Measurements from ENCODE around the gene HAS3. TPM values are rescaled to one million over a fixed set of nuclear protein-coding genes. Genes with fewer than 3 reads are reported as not detected.

Gene HAS3
- polyA plus RNA-seq, 1 experiment, result 0.62 TPM

GRCh38 chr16:69127966-69128510 lies 22.6 kb downstream of the HAS3 start:
- H3K27me3 ChIP-seq (ENCODE audit: control insufficient read depth, insufficient read depth, low read length), result no peaks in the 10 kb centered on the region
- no peaks in the 10 kb centered on the region; the same call in 1 of the 2 replicates for H3K9me3 ChIP-seq (ENCODE audit: control insufficient read depth, insufficient read depth, low read length)
- ChIA-PET POLR2A (interaction anchor here (0.6 kb wide), 1 partner anchor 157 kb away, joined by 10 read pairs; no protein-coding TSS in a partner anchor), CTCF (interaction anchor here (0.5 to 4.1 kb wide), 3 partner anchors 226 to 282 kb away, joined by 5 to 21 read pairs (median 5); no protein-coding TSS in a partner anchor)
- H3K4me3 ChIP-seq (ENCODE audit: low read depth, low read length), result no peak overlapping the region
- no peak for DNase-seq (ENCODE audit: low read depth, low spot score)
- TF ChIP-seq CTCF (IDR thresholded peaks at IDR 0.05; ENCODE audit: low read depth, low read length), result no peak
- no peak overlapping the region for H3K27ac ChIP-seq (ENCODE audit: low read depth, low read length)

- Histone ChIP-seq H3K27me3 (ENCODE audit: control insufficient read depth, insufficient read depth, low read length) (no peaks in the 10 kb centered on the region), H3K4me3 (ENCODE audit: low read depth, low read length) (peak overlapping the region; percentile 91), H3K9me3 (ENCODE audit: control insufficient read depth, insufficient read depth, low read length) (no peaks in the 10 kb centered on the region; the same call in 1 of the 2 replicates), H3K27ac (ENCODE audit: low read depth, low read length) (no peak overlapping the region)
- CTCF ChIA-PET, result interaction anchor here (0.6 to 4.1 kb wide), 5 partner anchors 18 to 283 kb away, joined by 3 to 21 read pairs (median 4); partner anchors contain the start of gene HAS3
- POLR2A ChIA-PET, result no interaction called here
- TF ChIP-seq CTCF (IDR thresholded peaks at IDR 0.05; ENCODE audit: low read depth, low read length), result no peak
- no peak for DNase-seq (ENCODE audit: low read depth, low spot score)
Observed at GRCh38 chr16:69130461-69130860, 25.0 kb downstream of the HAS3 start.

- DNase-seq (ENCODE audit: low read depth, low spot score), result no peak
- CTCF ChIA-PET, result interaction anchor here (0.6 kb wide), 1 partner anchor 159 kb away, joined by 3 read pairs; no protein-coding TSS in a partner anchor
- TF ChIP-seq CTCF (IDR thresholded peaks at IDR 0.05; ENCODE audit: low read depth, low read length), result no peak
- H3K4me3 ChIP-seq (ENCODE audit: low read depth, low read length), result peak overlapping the region; percentile 91
- no peaks in the 10 kb centered on the region; the same call in 1 of the 2 replicates for H3K9me3 ChIP-seq (ENCODE audit: control insufficient read depth, insufficient read depth, low read length)
- POLR2A ChIA-PET, result interaction anchor here (0.6 kb wide), 1 partner anchor 612 kb away, joined by 5 read pairs; no protein-coding TSS in a partner anchor
- H3K27ac ChIP-seq (ENCODE audit: low read depth, low read length), result peak overlapping the region; percentile 78
- no peaks in the 10 kb centered on the region for H3K27me3 ChIP-seq (ENCODE audit: control insufficient read depth, insufficient read depth, low read length)
Observed at GRCh38 chr16:69131167-69131838, 25.9 kb downstream of the HAS3 start.

GRCh38 chr16:69131839-69132423 lies 26.5 kb downstream of the HAS3 start:
- H3K4me3 ChIP-seq (ENCODE audit: low read depth, low read length), result peak overlapping the region; percentile 91
- peak; percentile 48 for DNase-seq (ENCODE audit: low read depth, low spot score)
- H3K27me3 ChIP-seq (ENCODE audit: control insufficient read depth, insufficient read depth, low read length), result no peaks in the 10 kb centered on the region
- no peaks in the 10 kb centered on the region; the same call in 1 of the 2 replicates for H3K9me3 ChIP-seq (ENCODE audit: control insufficient read depth, insufficient read depth, low read length)
- H3K27ac ChIP-seq (ENCODE audit: low read depth, low read length), result peak overlapping the region; percentile 78
- ChIA-PET CTCF (interaction anchor here (0.6 to 2.0 kb wide), 2 partner anchors 160 to 284 kb away, joined by 3 to 11 read pairs; no protein-coding TSS in a partner anchor), POLR2A (interaction anchor here (0.6 kb wide), 1 partner anchor 613 kb away, joined by 5 read pairs; no protein-coding TSS in a partner anchor)
- TF ChIP-seq CTCF (IDR thresholded peaks at IDR 0.05; ENCODE audit: low read depth, low read length), result no peak

All from AG04450 (cell line).